CD4-positive, alpha-beta T cell treated with Interleukin-4 for 4 hours (primary cell): Measurements from ENCODE around the gene B3GALNT1.

ENCODE experiments used
- DNase-seq: peaks from one replicate; pipeline ENCODE4 v3.0.0-alpha.2; 2020

Gene B3GALNT1

GRCh38 chr3:161072751-161073150 lies 32.4 kb downstream of the B3GALNT1 start:
- no peak for DNase-seq

GRCh38 chr3:161072211-161072621 lies 32.9 kb downstream of the B3GALNT1 start:
- no peak for DNase-seq

- DNase-seq: no peak
Observed at GRCh38 chr3:161070980-161071663, 34.0 kb downstream of the B3GALNT1 start.

GRCh38 chr3:161070252-161070930 lies 34.8 kb downstream of the B3GALNT1 start:
- DNase-seq: no peak

- DNase-seq: peak; percentile 3
Observed at GRCh38 chr3:161069511-161070251, 35.5 kb downstream of the B3GALNT1 start.

- DNase-seq: no peak
Observed at GRCh38 chr3:161067335-161067734, 37.8 kb downstream of the B3GALNT1 start.

GRCh38 chr3:161066930-161067329 lies 38.2 kb downstream of the B3GALNT1 start:
- no peak for DNase-seq

- no peak for DNase-seq
Observed at GRCh38 chr3:161064413-161064812, 40.7 kb downstream of the B3GALNT1 start.

GRCh38 chr3:161054860-161055604 lies 50.1 kb downstream of the B3GALNT1 start:
- DNase-seq: no peak

GRCh38 chr3:161051856-161052255 lies 53.3 kb downstream of the B3GALNT1 start:
- DNase-seq: no peak

GRCh38 chr3:161050935-161051334 lies 54.2 kb downstream of the B3GALNT1 start:
- DNase-seq: no peak

GRCh38 chr3:161049683-161050248 lies 55.4 kb downstream of the B3GALNT1 start:
- DNase-seq: no peak

GRCh38 chr3:161043336-161044035 lies 61.7 kb downstream of the B3GALNT1 start:
- DNase-seq: no peak

- DNase-seq: no peak
Observed at GRCh38 chr3:161042023-161042501, 63.1 kb downstream of the B3GALNT1 start.

- DNase-seq: no peak
Observed at GRCh38 chr3:161038725-161039124, 66.4 kb downstream of the B3GALNT1 start.

- peak; percentile 9 for DNase-seq
Observed at GRCh38 chr3:161035711-161036110, 69.4 kb downstream of the B3GALNT1 start.

- peak; percentile 1 for DNase-seq
Observed at GRCh38 chr3:161034913-161035550, 70.1 kb downstream of the B3GALNT1 start.
